ENCODE data around the gene TTLL9.

DNA sequence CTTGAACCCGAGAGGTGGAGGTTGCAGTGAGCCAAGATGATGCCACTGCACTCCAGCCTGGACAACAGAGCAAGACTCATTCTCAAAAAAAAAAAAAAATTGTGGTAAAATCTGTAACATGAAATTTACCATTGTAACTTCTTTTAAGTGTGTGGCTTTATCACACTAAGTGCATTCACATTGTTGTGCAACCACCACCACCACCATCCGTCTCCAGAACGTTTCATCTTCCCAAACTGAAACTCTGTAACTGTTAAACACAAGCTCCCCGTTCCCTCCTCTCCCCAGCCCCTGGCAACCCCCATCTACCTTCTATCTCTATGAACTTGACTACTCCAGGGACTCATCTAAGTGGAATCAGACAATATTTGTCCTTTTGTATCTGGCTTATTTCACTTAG, 51.7 kb downstream of the TTLL9 start:
- TF ChIP-seq, protein P1, sequence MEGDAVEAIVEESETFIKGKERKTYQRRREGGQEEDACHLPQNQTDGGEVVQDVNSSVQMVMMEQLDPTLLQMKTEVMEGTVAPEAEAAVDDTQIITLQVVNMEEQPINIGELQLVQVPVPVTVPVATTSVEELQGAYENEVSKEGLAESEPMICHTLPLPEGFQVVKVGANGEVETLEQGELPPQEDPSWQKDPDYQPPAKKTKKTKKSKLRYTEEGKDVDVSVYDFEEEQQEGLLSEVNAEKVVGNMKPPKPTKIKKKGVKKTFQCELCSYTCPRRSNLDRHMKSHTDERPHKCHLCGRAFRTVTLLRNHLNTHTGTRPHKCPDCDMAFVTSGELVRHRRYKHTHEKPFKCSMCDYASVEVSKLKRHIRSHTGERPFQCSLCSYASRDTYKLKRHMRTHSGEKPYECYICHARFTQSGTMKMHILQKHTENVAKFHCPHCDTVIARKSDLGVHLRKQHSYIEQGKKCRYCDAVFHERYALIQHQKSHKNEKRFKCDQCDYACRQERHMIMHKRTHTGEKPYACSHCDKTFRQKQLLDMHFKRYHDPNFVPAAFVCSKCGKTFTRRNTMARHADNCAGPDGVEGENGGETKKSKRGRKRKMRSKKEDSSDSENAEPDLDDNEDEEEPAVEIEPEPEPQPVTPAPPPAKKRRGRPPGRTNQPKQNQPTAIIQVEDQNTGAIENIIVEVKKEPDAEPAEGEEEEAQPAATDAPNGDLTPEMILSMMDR (IDR thresholded peaks at IDR 0.05), result no peak
- TF ChIP-seq POLR2A (IDR thresholded peaks at IDR 0.05), result no peak

All from adrenal gland (tissue), 5 donors.